ENCODE measurements around the gene NDST3.

Gene NDST3

DNA sequence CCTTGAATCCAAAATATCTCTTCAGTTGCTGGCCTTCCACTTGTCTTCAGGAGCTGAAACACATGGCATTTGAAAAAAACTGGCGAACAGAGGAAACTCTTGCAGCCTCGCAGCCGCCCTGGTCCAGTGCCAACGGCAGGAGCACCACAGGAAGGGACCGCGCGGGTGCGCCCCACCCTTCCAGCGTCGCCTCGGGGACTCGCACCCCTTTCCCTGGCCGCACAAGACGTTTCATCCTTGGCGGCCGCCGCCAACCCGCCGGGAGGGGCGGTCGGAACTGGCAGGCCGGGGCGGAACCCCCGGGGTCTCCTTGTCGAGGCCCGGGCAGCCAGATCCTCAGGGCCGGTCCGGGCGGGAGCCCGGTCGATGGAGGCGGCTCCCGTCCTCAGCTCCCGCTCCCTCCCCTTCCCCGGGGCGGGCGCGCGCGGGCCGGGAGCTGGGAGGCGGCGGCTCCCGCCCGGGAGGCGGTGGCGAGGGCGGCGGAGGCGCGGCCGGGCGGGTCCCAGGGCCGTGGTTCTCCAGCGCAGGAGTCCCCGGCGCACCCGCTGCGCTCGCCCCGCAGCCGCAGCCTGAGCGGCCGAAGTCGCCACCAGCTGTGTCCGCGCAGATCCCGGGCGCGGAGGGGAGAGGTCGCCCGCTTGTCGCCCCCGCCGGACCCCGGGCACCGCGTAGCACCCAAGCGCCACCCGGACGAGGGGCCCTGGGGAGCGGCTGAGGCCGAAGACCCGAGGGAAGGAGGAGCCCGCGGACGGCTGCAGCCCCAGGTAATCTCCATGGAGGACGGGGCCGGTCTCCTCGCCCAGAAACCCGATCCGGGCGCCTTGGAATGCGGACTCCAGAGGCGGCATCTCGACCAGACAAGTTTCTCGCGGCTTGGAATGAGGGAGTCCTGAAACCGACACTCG, 886 bp upstream of the NDST3 start:
- FAIRE-seq = no peak
- peak; percentile 7 for DNase-seq (ENCODE audit: insufficient read length)
- TF ChIP-seq POLR2AphosphoS5 (IDR thresholded peaks at IDR 0.05; ENCODE audit: low read depth, low read length) (no peak), TAF1 (IDR thresholded peaks at IDR 0.05; ENCODE audit: borderline replicate concordance, low read depth, low read length) (no peak), POLR2A (IDR thresholded peaks at IDR 0.05; ENCODE audit: low read depth, low read length) (no peak)

DNA sequence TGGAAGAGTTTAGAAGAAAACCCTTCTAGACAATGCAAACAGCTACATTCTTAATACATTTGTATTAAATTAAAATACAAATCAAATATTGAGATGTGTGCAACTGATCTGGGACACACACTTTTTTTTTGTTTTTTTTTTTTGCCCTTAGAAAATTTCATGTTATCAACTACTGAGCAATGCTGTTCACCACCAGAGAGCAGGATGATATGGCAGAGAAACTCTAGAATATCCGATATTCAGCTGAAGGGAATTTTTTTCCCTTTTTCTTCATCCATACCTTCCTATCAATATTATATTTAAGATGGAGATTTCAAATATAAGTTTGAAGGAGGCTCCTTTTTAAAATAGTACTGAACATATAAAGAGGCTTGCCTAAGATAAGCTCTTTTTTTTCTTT, 1.0 kb downstream of the NDST3 start:
- FAIRE-seq (no peak), DNase-seq (ENCODE audit: insufficient read length) (no peak)
- TF ChIP-seq POLR2A (IDR thresholded peaks at IDR 0.05; ENCODE audit: low read depth, low read length) = no peak
- TF ChIP-seq TAF1 (IDR thresholded peaks at IDR 0.05; ENCODE audit: borderline replicate concordance, low read depth, low read length) = no peak
- TF ChIP-seq POLR2AphosphoS5 (IDR thresholded peaks at IDR 0.05; ENCODE audit: low read depth, low read length) = no peak

DNA sequence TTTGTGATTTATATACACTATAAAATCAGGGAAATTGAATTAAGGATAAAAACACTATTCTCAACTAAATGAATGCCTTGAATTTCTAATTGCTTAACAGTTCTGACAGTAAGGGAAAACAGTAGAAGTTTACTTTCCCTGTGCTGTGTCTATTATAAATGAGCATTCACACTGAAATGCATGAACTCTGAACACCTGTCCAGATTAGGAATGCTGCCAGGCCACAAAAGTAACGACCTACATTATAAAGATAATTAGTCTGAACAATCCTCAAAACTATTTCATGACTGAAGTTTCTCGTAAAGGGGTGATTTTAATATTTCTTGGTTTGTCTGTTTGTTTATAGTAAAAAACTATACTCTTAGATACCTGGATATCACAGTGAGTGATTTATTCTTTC, 2.0 kb downstream of the NDST3 start:
- FAIRE-seq (no peak), DNase-seq (ENCODE audit: insufficient read length) (no peak)
- TF ChIP-seq POLR2A (IDR thresholded peaks at IDR 0.05; ENCODE audit: low read depth, low read length) (no peak), TAF1 (IDR thresholded peaks at IDR 0.05; ENCODE audit: borderline replicate concordance, low read depth, low read length) (no peak), POLR2AphosphoS5 (IDR thresholded peaks at IDR 0.05; ENCODE audit: low read depth, low read length) (no peak)

DNA sequence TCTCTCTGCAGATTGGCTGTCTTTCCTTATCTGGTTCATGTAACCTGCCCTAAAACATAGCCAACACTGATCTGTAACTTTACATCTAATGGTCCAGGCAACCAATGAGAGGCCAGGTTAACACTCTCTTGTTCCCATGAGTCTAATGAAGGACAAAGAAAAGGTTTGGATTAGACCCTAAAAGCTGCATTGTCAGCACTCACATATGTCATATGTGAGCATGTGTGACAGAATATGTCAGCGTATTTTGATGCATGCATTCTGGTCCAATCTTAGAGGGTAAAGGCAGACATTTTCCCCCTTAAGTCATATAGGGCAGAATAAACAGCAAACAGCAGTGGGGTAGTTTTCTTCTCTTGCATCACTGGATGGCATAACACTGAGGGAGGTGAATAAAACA, 3.7 kb downstream of the NDST3 start:
- DNase-seq (ENCODE audit: insufficient read length) = no peak
- FAIRE-seq = no peak
- no peak for TF ChIP-seq POLR2AphosphoS5 (IDR thresholded peaks at IDR 0.05; ENCODE audit: low read depth, low read length)
- no peak for TF ChIP-seq POLR2A (IDR thresholded peaks at IDR 0.05; ENCODE audit: low read depth, low read length)
- no peak for TF ChIP-seq TAF1 (IDR thresholded peaks at IDR 0.05; ENCODE audit: borderline replicate concordance, low read depth, low read length)

DNA sequence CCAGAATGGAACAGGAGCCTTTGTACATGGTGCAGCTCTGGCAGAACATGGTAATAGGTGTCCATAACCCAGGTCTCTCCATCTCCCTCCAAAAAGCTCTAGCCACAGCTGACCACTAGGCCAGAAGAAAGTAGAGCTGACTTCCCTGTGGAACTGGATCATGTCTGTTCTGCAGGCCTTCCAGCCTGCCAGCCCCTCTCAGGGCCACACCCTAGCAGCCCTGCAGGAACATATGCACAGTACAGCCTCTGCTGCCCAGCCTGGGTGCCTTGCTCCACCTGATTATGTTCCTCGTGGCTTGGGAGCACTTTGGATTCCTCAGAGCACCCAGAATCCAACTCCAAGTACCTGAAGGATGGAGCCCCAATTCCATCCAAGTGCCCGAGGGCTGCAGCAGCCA, 12.0 kb downstream of the NDST3 start:
- TF ChIP-seq POLR2A (IDR thresholded peaks at IDR 0.05; ENCODE audit: low read depth, low read length) (no peak), POLR2AphosphoS5 (IDR thresholded peaks at IDR 0.05; ENCODE audit: low read depth, low read length) (no peak), TAF1 (IDR thresholded peaks at IDR 0.05; ENCODE audit: borderline replicate concordance, low read depth, low read length) (no peak)
- FAIRE-seq = no peak
- no peak for DNase-seq (ENCODE audit: insufficient read length)

DNA sequence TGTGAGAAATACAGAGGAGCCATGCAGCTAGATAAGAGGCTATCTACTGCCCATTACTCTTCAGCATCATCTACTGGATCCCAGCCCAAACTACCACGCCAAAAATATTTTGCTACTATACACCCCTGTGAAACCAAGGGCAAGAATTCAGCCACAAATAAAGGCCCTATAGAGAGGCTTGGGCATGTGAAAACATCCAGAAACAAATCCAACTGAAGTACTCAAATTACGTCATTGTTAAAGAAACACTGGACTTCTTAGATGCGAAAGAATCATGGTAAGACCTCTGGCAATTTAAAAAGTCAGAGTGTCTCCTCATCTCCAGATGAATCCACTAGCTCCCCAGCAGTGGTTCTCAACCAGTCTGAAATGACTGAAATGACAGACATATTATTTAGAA, 12.8 kb downstream of the NDST3 start:
- DNase-seq (ENCODE audit: insufficient read length) = no peak
- TF ChIP-seq TAF1 (IDR thresholded peaks at IDR 0.05; ENCODE audit: borderline replicate concordance, low read depth, low read length) (no peak), POLR2AphosphoS5 (IDR thresholded peaks at IDR 0.05; ENCODE audit: low read depth, low read length) (no peak), POLR2A (IDR thresholded peaks at IDR 0.05; ENCODE audit: low read depth, low read length) (no peak)

DNA sequence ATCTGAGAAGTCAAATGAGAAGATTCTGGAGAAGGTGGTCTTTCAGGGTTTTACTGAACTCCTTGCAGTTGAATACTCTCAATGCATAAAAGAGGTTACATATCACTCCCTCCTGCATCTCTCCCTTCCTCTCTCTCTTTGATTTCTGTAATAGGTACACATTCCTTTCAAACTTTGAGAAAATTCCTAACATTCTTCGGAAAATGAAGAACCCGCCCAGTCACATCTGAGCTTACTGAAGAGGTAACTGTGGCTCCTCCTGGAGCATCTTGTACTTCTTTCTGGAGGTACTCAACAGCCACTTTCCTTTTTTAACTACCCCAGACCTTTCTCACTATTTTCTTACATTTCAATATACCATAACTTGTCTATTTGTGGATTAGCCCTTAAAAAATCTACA, 24.7 kb downstream of the NDST3 start:
- FAIRE-seq = no peak
- DNase-seq (ENCODE audit: insufficient read length) = no peak

More for the DNA sequence above, 12.8 kb downstream of the NDST3 start:
- FAIRE-seq = no peak

DNA sequence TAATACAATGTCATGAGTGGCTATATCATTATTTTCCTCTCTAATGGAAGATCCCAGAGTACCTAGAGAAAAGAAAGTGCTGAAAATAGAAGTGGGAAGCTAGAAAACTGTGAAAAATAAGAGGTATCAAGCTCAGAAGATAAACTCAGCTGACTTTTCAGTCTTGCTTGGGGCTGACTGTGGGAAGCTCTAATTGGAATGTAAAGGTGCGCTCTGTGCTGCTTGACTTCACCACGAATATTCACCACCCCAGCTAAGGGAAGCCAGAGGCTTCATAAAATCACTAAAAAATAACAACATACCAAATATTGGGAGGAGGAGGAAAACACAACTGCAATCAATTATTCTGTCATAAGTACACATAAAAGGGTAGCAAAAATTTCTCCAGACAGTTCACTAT, 25.1 kb downstream of the NDST3 start:
- DNase-seq (ENCODE audit: insufficient read length) = no peak
- TF ChIP-seq POLR2A (IDR thresholded peaks at IDR 0.05; ENCODE audit: low read depth, low read length) (no peak), TAF1 (IDR thresholded peaks at IDR 0.05; ENCODE audit: borderline replicate concordance, low read depth, low read length) (no peak), POLR2AphosphoS5 (IDR thresholded peaks at IDR 0.05; ENCODE audit: low read depth, low read length) (no peak)
- no peak for FAIRE-seq

More for the DNA sequence above, 24.7 kb downstream of the NDST3 start:
- TF ChIP-seq POLR2A (IDR thresholded peaks at IDR 0.05; ENCODE audit: low read depth, low read length) (no peak), TAF1 (IDR thresholded peaks at IDR 0.05; ENCODE audit: borderline replicate concordance, low read depth, low read length) (no peak), POLR2AphosphoS5 (IDR thresholded peaks at IDR 0.05; ENCODE audit: low read depth, low read length) (no peak)

DNA sequence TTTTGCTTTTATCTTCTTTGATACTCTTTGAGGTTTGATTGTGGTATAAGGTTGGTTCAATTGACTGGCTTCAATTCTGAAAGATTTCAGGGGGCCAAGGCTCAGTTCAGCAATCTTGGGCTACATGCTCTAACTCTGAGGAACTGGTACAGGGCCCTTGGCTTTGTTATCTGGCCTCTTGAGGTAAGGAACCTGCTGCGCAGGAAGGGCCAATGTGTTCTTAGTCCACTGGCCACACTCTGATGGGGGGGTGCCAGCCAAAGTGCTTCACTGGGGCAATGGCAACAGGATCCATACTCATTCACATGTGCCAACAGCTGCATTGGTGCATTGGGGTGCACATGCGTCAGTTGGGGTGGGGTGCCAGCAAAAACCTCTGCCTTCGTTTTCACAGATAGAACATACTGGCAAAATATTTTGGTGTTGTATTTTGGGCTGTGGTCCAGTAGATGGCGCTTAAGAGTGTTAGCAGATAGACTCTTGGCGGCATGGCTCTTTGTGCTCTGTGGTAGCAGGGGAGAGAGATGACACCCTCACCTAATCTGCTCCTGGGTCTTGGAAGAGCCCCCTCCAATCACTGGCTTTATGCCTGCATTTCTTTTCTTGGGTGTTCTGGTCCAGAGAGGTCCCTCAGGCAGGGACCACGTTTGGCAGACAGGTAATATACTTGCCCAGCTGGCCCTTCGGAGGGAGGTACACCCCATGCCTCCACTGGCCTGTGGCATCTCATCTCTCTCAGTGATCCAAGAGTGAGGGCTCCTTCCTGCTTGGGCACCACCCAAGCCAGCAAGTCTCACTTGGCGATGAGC, 42.9 kb downstream of the NDST3 start:
- FAIRE-seq (peak; percentile 60), DNase-seq (ENCODE audit: insufficient read length) (no peak)
- TF ChIP-seq POLR2AphosphoS5 (IDR thresholded peaks at IDR 0.05; ENCODE audit: low read depth, low read length) (no peak), TAF1 (IDR thresholded peaks at IDR 0.05; ENCODE audit: borderline replicate concordance, low read depth, low read length) (no peak), POLR2A (IDR thresholded peaks at IDR 0.05; ENCODE audit: low read depth, low read length) (no peak)

DNA sequence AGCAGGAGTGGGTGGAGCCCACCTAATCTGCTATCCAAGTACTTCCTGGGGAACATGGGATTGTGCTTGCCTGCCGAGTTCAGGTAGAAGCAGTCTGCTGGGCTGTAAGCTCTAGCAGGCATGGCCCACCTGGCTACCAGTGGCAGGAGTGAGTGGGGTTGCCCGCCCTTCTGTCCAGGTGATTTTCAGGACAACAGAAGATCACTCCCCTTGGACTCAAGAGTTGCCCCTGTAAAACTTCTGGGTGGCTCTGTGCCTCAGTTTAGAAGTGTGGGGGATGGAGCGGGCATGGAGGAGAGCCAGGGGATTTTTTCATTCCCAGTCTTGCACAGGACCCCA, 43.5 kb downstream of the NDST3 start:
- no peak for FAIRE-seq
- no peak for DNase-seq (ENCODE audit: insufficient read length)
- TF ChIP-seq POLR2AphosphoS5 (IDR thresholded peaks at IDR 0.05; ENCODE audit: low read depth, low read length) (no peak), TAF1 (IDR thresholded peaks at IDR 0.05; ENCODE audit: borderline replicate concordance, low read depth, low read length) (no peak), POLR2A (IDR thresholded peaks at IDR 0.05; ENCODE audit: low read depth, low read length) (no peak)

DNA sequence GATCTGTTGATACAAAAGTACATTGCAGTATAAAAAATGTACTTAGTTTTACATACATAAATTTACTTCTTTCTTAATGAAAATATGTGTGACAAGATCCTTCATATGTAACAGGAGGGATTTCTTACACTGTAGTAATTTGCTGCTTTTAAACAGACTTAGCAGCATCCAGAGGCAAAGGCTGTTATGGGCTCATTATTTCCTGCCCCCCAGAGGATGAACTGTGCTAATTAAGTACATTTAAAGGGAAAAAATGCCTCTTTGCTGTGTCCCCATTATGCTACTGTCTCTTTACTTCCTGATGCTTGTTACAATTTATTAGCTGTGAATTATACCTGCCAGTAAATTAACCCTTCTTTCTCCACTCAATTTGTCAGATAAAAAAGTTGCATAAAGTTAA, 47.1 kb downstream of the NDST3 start:
- TF ChIP-seq POLR2A (IDR thresholded peaks at IDR 0.05; ENCODE audit: low read depth, low read length) (no peak), POLR2AphosphoS5 (IDR thresholded peaks at IDR 0.05; ENCODE audit: low read depth, low read length) (no peak), TAF1 (IDR thresholded peaks at IDR 0.05; ENCODE audit: borderline replicate concordance, low read depth, low read length) (no peak)
- FAIRE-seq (no peak), DNase-seq (ENCODE audit: insufficient read length) (no peak)

All from GM12892 (cell line).